Glomerular endothelial cell (primary cell): ENCODE results near the gene LZTS2. TPM values are rescaled to one million over a fixed set of nuclear protein-coding genes. Genes with fewer than 3 reads are reported as not detected.

Experiments
- DNase-seq: peaks from one replicate; pipeline ENCODE4 v3.0.0-alpha.2; 2011; ENCODE audit warnings: low read depth, low spot score; ENCODE audit errors: extremely low read depth
- total RNA-seq: library from RNA; depleted of rRNA; stranded (reverse); fragments of >200 nt; gene quantifications from 2 replicates; pipeline ENCODE4 v1.2.3, GENCODE V29; 2015

LZTS2 gene
- total RNA-seq, 1 donor from 2014 or later, result 109 TPM

- no peak for DNase-seq
These were observed 21.3 kb upstream of the LZTS2 start for GRCh38 chr10:100978121-100978900.

GRCh38 chr10:100978901-100979195 lies 20.8 kb upstream of the LZTS2 start:
- DNase-seq, result no peak

- no peak for DNase-seq
These were observed 19.8 kb upstream of the LZTS2 start for GRCh38 chr10:100979791-100980272.

GRCh38 chr10:100980311-100980710 lies 19.3 kb upstream of the LZTS2 start:
- no peak for DNase-seq

GRCh38 chr10:100980711-100981110 lies 18.9 kb upstream of the LZTS2 start:
- no peak for DNase-seq

GRCh38 chr10:100981178-100981772 lies 18.3 kb upstream of the LZTS2 start:
- DNase-seq, result no peak

GRCh38 chr10:100982916-100983830 lies 16.4 kb upstream of the LZTS2 start:
- DNase-seq, result no peak

- no peak for DNase-seq
These were observed 15.5 kb upstream of the LZTS2 start for GRCh38 chr10:100983868-100984671.

GRCh38 chr10:100984672-100985177 lies 14.9 kb upstream of the LZTS2 start:
- no peak for DNase-seq

- no peak for DNase-seq
These were observed 14.3 kb upstream of the LZTS2 start for GRCh38 chr10:100985336-100985735.

GRCh38 chr10:100986623-100986951 lies 13.0 kb upstream of the LZTS2 start:
- no peak for DNase-seq

GRCh38 chr10:100986952-100987684 lies 12.5 kb upstream of the LZTS2 start, which contains the start of the genes MRPL43 and TWNK:
TSS of gene MRPL43 (minus strand) at chr10:100987497. CDS start at chr10:100987443, 54 bp downstream.
TSS of gene TWNK (plus strand) at chr10:100987543. CDS start at chr10:100988211, 668 bp downstream.
- DNase-seq, result no peak

GRCh38 chr10:100987685-100988049 lies 11.9 kb upstream of the LZTS2 start:
- no peak for DNase-seq

- no peak for DNase-seq
These were observed 11.4 kb upstream of the LZTS2 start for GRCh38 chr10:100988166-100988565.

GRCh38 chr10:100989088-100989487 lies 10.5 kb upstream of the LZTS2 start:
- no peak for DNase-seq

- DNase-seq, result no peak
These were observed 5.5 kb upstream of the LZTS2 start for GRCh38 chr10:100993986-100994708.

GRCh38 chr10:100995181-100995580 lies 4.4 kb upstream of the LZTS2 start:
- DNase-seq, result no peak

- no peak for DNase-seq
These were observed 2.8 kb upstream of the LZTS2 start for GRCh38 chr10:100996678-100997359.
